Esophagus muscularis mucosa (tissue), 4 donors: ENCODE data around the gene SHOC2. TPM values are rescaled to one million over a fixed set of nuclear protein-coding genes. Genes with fewer than 3 reads are reported as not detected.

Experiments used
- DNase-seq: peaks from one replicate; pipeline ENCODE4 v3.0.0-alpha.2; 2017; ENCODE audit errors: extremely low spot score
- H3K27ac ChIP-seq, 4 donors: fragments of 200-600 bp; sonication (generic); replicated peaks in 1 of 4; 1 replicate in 3 of 4; 2 replicates in 1 of 4; pipeline ENCODE4 v1.5.1; 2016 to 2019; ENCODE audit warnings: mild to moderate bottlenecking in 1 of 4
- H3K27me3 ChIP-seq, 4 donors: fragments of 200-600 bp; sonication (generic); one replicate each; pipeline versions ENCODE4 v1.5.1 to v1.6.0; 2016 to 2019
- H3K36me3 ChIP-seq, 4 donors: fragments of 200-600 bp; sonication (generic); one replicate each; pipeline ENCODE4 v1.5.1; 2016 to 2019
- H3K4me1 ChIP-seq, 4 donors: fragments of 200-600 bp; sonication (generic); one replicate each; pipeline ENCODE4 v1.5.1; 2016 to 2019
- H3K4me3 ChIP-seq, 4 donors: fragments of 200-600 bp; sonication (generic); 1 replicate in 2 of 4; 2 replicates in 2 of 4; pipeline ENCODE4 v1.5.1; 2016 to 2019; ENCODE audit warnings: mild to moderate bottlenecking in 4 of 4, moderate library complexity in 1 of 4
- H3K9me3 ChIP-seq, 4 donors: fragments of 200-600 bp; sonication (generic); 1 replicate in 3 of 4; 2 replicates in 1 of 4; pipeline ENCODE4 v1.5.1; 2016 to 2019
- CTCF ChIP-seq, 3 experiments: fragments of 200-600 bp in 2 of 3; fragments of 450-650 bp in 1 of 3; sonication (generic) in 2 of 3; IDR thresholded peaks; one replicate each; pipeline ENCODE4 v1.5.1; 2017 to 2019; ENCODE audit warnings: antibody characterized with exemption in 3 of 3, mild to moderate bottlenecking in 2 of 3, moderate library complexity in 1 of 3
- EP300 ChIP-seq: sonication (generic); formaldehyde crosslinking; IDR thresholded peaks from one replicate; pipeline ENCODE4 v1.6.1; 2017; ENCODE audit warnings: antibody characterized with exemption
- POLR2A ChIP-seq: fragments of 450-650 bp; IDR thresholded peaks from one replicate; pipeline ENCODE4 v1.6.1; 2017; ENCODE audit warnings: antibody characterized with exemption, moderate library complexity, mild to moderate bottlenecking, low read depth
- POLR2AphosphoS5 ChIP-seq, 2 donors: sonication (generic); formaldehyde crosslinking; IDR thresholded peaks; one replicate each; pipeline ENCODE4 v1.6.1; 2017; ENCODE audit warnings: antibody characterized with exemption in 2 of 2
- WGBS: methylation state at CpG from one replicate; pipeline ENCODE4 v1.1.5; 2018; 5-methylcytosine and 5-hydroxymethylcytosine counted together
- intact Hi-C: fragments of 100-400 bp; cut with DNase I; formaldehyde crosslinking; loops from one replicate; pipeline ENCODE4 v1.15.1; 2023
- total RNA-seq, 4 donors: library from RNA; depleted of rRNA; stranded (reverse); fragments of >200 nt; gene quantifications; one replicate each; pipeline versions ENCODE4 v1.1.0 to v1.2.1, GENCODE V29; 2016

Gene SHOC2
- total RNA-seq, 4 donors from 2014 or later, result 45.7 to 72.7 (median 55.3) TPM

DNA sequence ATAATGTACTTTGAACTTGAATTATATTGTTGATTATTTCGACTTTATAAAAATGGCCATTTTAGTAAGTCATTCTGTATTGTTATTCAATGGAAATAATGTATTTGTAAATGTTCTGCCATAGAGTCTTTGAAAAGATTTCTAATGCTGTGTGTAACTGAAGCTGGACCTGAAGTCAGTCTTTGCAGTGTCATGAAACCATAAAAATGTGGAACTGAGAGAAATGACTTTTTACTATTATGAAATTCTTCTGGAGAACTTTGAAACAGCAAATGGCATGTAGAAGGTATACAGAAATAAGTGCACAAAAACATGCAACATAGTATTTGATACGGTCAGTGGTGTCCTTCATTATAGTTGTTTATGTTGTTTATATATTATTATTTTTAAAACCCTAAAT lies 97.7 kb downstream of the SHOC2 start:
- TF ChIP-seq POLR2A, result no peak
- no peak for TF ChIP-seq POLR2AphosphoS5 (IDR thresholded peaks at IDR 0.05)
- TF ChIP-seq CTCF (IDR thresholded peaks at IDR 0.05), result no peak
- TF ChIP-seq EP300, result no peak
- intact Hi-C loops, result no loop called here

GRCh38 chr10:111018021-111018420 lies 98.6 kb downstream of the SHOC2 start:
- no peaks in the 10 kb centered on the region for H3K27me3 ChIP-seq
- H3K27ac ChIP-seq, result no peak overlapping the region
- no peaks in the 10 kb centered on the region for H3K9me3 ChIP-seq
- TF ChIP-seq CTCF (IDR thresholded peaks at IDR 0.05) (no peak), POLR2AphosphoS5 (IDR thresholded peaks at IDR 0.05) (no peak), POLR2A (no peak)
- H3K36me3 ChIP-seq, result peaks cover 3 to 72% (median 10%) of the 10 kb centered on the region in 4 donors
- no peak for DNase-seq
- H3K4me3 ChIP-seq, result no peak overlapping the region
- intact Hi-C loops, result no loop called here
- H3K4me1 ChIP-seq, result no peaks in the 10 kb centered on the region

More for the DNA sequence above, 97.7 kb downstream of the SHOC2 start:
- no peak for DNase-seq
- H3K36me3 ChIP-seq, result peaks cover 0 to 72% (median 2%) of the 10 kb centered on the region in 4 donors
- H3K27me3 ChIP-seq, result no peaks in the 10 kb centered on the region
- no peaks in the 10 kb centered on the region for H3K9me3 ChIP-seq
- H3K27ac ChIP-seq, result no peak overlapping the region
- no peak overlapping the region for H3K4me3 ChIP-seq
- WGBS, result 87% methylated on average over 2 of the region's 2 CpGs
- H3K4me1 ChIP-seq, result no peaks in the 10 kb centered on the region

GRCh38 chr10:111023060-111023459 lies 103.7 kb downstream of the SHOC2 start:
- no peak for DNase-seq
- intact Hi-C loops, result no loop called here
- H3K36me3 ChIP-seq, result peaks cover 5 to 38% (median 12%) of the 10 kb centered on the region in 4 donors
- no peak overlapping the region for H3K27ac ChIP-seq
- no peaks in the 10 kb centered on the region for H3K4me1 ChIP-seq
- H3K27me3 ChIP-seq, result no peaks in the 10 kb centered on the region
- peaks cover 0 to 5% (median 0%) of the 10 kb centered on the region in 4 donors for H3K9me3 ChIP-seq
- H3K4me3 ChIP-seq, result no peak overlapping the region
- TF ChIP-seq POLR2AphosphoS5 (IDR thresholded peaks at IDR 0.05) (no peak), EP300 (no peak), POLR2A (no peak)

DNA sequence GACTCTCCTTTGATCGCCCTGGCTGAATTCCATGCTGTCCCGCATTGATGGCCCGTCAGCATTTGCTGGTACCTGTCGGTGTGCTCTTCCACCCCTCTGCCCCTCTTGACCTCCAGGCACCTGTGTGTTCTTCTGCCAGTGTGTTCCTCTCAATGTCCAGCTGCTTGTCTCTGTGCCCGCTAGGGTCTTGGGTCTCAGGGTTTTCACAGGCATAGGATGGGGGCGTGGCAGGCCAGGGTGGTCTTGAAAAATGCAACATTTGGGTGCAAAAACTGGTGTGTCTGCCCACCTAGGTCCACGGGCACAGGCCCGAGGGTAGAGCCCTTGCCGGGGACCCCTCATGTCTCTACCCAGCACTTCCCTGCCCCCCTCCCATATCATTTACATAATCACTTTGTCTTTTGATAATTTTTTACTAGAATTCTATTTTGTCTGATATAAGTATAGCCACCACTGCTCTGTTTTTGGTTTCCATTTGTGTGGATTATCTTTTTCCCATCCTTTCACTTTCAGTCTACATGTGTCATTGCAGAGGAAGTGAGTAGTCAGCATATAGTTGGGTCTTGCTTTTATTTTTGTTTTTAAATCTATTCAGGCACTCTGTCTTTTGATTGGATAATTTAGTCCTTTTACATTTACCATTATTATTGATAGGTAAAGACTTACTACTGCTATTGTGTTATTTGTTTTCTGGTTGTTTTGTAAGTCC lies 110.8 kb downstream of the SHOC2 start:
- no peak for DNase-seq
- 97% methylated on average over 9 of the region's 9 CpGs for WGBS
- peaks cover 0 to 7% (median 0%) of the 10 kb centered on the region in 4 donors for H3K36me3 ChIP-seq
- H3K27ac ChIP-seq, result no peak overlapping the region
- intact Hi-C loops, result no loop called here
- no peak overlapping the region for H3K4me3 ChIP-seq
- H3K9me3 ChIP-seq, result peaks cover 0 to 11% (median 4%) of the 10 kb centered on the region in 4 donors
- H3K4me1 ChIP-seq, result no peaks in the 10 kb centered on the region
- TF ChIP-seq EP300, result no peak
- H3K27me3 ChIP-seq, result no peaks in the 10 kb centered on the region

GRCh38 chr10:111034598-111035310 lies 115.3 kb downstream of the SHOC2 start:
- no peak for DNase-seq
- Histone ChIP-seq H3K4me3 (no peak overlapping the region), H3K27me3 (no peaks in the 10 kb centered on the region), H3K27ac (no peak overlapping the region), H3K9me3 (peaks cover 0 to 20% (median 13%) of the 10 kb centered on the region in 4 donors), H3K36me3 (peaks cover 0 to 7% (median 0%) of the 10 kb centered on the region in 4 donors), H3K4me1 (no peaks in the 10 kb centered on the region)
- intact Hi-C loops, result no loop called here
- WGBS, result 93% methylated on average over 2 of the region's 2 CpGs
- TF ChIP-seq EP300 (no peak), POLR2A (no peak), CTCF (IDR thresholded peaks at IDR 0.05) (no peak), POLR2AphosphoS5 (IDR thresholded peaks at IDR 0.05) (no peak)
